ENCODE results near the gene PBRM1. TPM values are rescaled to one million over a fixed set of nuclear protein-coding genes. Genes with fewer than 3 reads are reported as not detected.
A peak's percentile ranks its signal among the peaks of the same experiment; 100 is the strongest.

Gene PBRM1
- total and polyA plus RNA-seq, 2 of the 13 experiments (the other 11 are each of a cell fraction or from before 2014, with no cell fraction given), result 10.9 to 33.2 TPM

GRCh38 chr3:52534281-52535183 lies 151.2 kb downstream of the PBRM1 start (continued):
- TF ChIP-seq ZNF576 (CRISPR knock-in tag; IDR thresholded peaks at IDR 0.05), result no peak
- 0 out of 2 replicates have a peak, but pooled peaks have one; percentile 13 for TF ChIP-seq CCDC6 (CRISPR knock-in tag; IDR thresholded peaks at IDR 0.05)
- no peak; the same call in 1 of the 2 replicates for TF ChIP-seq ATF3 (CRISPR knock-in tag; IDR thresholded peaks at IDR 0.05)
- TF ChIP-seq, protein P1, sequence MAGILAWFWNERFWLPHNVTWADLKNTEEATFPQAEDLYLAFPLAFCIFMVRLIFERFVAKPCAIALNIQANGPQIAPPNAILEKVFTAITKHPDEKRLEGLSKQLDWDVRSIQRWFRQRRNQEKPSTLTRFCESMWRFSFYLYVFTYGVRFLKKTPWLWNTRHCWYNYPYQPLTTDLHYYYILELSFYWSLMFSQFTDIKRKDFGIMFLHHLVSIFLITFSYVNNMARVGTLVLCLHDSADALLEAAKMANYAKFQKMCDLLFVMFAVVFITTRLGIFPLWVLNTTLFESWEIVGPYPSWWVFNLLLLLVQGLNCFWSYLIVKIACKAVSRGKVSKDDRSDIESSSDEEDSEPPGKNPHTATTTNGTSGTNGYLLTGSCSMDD (CRISPR knock-in tag; IDR thresholded peaks at IDR 0.05), result 0 out of 2 replicates have a peak, but pooled peaks have one; percentile 39
- TF ChIP-seq CENPX (CRISPR knock-in tag; IDR thresholded peaks at IDR 0.05), result no peak
- TF ChIP-seq, protein P2, sequence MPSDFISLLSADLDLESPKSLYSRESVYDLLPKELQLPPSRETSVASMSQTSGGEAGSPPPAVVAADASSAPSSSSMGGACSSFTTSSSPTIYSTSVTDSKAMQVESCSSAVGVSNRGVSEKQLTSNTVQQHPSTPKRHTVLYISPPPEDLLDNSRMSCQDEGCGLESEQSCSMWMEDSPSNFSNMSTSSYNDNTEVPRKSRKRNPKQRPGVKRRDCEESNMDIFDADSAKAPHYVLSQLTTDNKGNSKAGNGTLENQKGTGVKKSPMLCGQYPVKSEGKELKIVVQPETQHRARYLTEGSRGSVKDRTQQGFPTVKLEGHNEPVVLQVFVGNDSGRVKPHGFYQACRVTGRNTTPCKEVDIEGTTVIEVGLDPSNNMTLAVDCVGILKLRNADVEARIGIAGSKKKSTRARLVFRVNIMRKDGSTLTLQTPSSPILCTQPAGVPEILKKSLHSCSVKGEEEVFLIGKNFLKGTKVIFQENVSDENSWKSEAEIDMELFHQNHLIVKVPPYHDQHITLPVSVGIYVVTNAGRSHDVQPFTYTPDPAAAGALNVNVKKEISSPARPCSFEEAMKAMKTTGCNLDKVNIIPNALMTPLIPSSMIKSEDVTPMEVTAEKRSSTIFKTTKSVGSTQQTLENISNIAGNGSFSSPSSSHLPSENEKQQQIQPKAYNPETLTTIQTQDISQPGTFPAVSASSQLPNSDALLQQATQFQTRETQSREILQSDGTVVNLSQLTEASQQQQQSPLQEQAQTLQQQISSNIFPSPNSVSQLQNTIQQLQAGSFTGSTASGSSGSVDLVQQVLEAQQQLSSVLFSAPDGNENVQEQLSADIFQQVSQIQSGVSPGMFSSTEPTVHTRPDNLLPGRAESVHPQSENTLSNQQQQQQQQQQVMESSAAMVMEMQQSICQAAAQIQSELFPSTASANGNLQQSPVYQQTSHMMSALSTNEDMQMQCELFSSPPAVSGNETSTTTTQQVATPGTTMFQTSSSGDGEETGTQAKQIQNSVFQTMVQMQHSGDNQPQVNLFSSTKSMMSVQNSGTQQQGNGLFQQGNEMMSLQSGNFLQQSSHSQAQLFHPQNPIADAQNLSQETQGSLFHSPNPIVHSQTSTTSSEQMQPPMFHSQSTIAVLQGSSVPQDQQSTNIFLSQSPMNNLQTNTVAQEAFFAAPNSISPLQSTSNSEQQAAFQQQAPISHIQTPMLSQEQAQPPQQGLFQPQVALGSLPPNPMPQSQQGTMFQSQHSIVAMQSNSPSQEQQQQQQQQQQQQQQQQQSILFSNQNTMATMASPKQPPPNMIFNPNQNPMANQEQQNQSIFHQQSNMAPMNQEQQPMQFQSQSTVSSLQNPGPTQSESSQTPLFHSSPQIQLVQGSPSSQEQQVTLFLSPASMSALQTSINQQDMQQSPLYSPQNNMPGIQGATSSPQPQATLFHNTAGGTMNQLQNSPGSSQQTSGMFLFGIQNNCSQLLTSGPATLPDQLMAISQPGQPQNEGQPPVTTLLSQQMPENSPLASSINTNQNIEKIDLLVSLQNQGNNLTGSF (CRISPR knock-in tag; IDR thresholded peaks at IDR 0.05), result no peak
- TF ChIP-seq, protein P3, sequence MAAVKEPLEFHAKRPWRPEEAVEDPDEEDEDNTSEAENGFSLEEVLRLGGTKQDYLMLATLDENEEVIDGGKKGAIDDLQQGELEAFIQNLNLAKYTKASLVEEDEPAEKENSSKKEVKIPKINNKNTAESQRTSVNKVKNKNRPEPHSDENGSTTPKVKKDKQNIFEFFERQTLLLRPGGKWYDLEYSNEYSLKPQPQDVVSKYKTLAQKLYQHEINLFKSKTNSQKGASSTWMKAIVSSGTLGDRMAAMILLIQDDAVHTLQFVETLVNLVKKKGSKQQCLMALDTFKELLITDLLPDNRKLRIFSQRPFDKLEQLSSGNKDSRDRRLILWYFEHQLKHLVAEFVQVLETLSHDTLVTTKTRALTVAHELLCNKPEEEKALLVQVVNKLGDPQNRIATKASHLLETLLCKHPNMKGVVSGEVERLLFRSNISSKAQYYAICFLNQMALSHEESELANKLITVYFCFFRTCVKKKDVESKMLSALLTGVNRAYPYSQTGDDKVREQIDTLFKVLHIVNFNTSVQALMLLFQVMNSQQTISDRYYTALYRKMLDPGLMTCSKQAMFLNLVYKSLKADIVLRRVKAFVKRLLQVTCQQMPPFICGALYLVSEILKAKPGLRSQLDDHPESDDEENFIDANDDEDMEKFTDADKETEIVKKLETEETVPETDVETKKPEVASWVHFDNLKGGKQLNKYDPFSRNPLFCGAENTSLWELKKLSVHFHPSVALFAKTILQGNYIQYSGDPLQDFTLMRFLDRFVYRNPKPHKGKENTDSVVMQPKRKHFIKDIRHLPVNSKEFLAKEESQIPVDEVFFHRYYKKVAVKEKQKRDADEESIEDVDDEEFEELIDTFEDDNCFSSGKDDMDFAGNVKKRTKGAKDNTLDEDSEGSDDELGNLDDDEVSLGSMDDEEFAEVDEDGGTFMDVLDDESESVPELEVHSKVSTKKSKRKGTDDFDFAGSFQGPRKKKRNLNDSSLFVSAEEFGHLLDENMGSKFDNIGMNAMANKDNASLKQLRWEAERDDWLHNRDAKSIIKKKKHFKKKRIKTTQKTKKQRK (IDR thresholded peaks at IDR 0.05; ENCODE audit: low read length), result no peak
- TF ChIP-seq MLX (CRISPR knock-in tag; IDR thresholded peaks at IDR 0.05), result no peak
- no peak for TF ChIP-seq JARID2 (CRISPR knock-in tag; IDR thresholded peaks at IDR 0.05; ENCODE audit: insufficient replicate concordance)
- TF ChIP-seq CBFB (CRISPR knock-in tag; IDR thresholded peaks at IDR 0.05), result no peak
- TF ChIP-seq TIGD3 (CRISPR knock-in tag; IDR thresholded peaks at IDR 0.05; ENCODE audit: borderline replicate concordance), result no peak
- no peak for TF ChIP-seq KLF9 (CRISPR knock-in tag; IDR thresholded peaks at IDR 0.05; ENCODE audit: low read depth)
- TF ChIP-seq ZSCAN30 (CRISPR knock-in tag; IDR thresholded peaks at IDR 0.05), result no peak
- TF ChIP-seq JUN (CRISPR knock-in tag; IDR thresholded peaks at IDR 0.05), result no peak; the same call in 1 of the 2 replicates
